ENCODE data around the gene EN1. TPM values are rescaled to one million over a fixed set of nuclear protein-coding genes. Genes with fewer than 3 reads are reported as not detected.

EN1 gene
- total and polyA plus RNA-seq, 9 donors: 3.7 to 7.3 (median 6.1) TPM

DNA sequence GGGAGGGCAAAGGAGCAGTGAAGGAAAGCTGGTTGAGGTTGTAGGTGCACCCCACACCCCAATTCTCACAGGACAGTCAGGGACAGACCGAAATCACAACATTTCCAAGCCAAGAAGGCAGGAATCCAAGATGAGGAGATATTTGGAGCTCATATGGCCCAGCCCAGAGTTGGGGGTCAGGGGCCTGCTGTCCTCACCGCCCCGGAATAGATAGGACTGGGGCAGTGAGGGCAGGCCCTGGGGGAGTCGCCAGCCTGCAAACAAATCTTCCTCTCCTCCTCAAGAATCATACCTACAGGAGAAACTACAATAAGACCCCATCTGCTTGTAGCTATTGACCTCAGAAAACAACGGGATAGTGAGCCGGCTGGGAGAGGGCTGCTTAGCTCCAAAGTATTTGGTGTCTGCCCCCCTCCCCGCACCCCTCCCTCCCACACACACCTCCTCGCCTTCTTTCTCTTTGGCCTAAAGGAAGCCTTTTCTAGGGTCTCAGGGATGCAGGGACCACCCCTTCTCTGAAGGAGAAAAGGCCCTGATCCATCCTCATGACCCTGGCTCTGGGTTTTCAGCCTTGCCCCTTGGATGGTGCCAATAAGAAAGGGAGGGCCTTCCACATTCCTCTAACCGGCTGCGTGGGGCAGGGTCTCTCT lies 3.8 kb downstream of the EN1 start:
- Histone ChIP-seq H3K4me3 (ENCODE audit: low read length) (peak overlapping the region; percentile 57), H3K4me1 (ENCODE audit: control insufficient read depth, insufficient read depth, low read length) (peaks cover 36% of the 10 kb centered on the region), H3K9me3 (replicated peaks; ENCODE audit: control insufficient read depth, low read depth, low read length) (no peaks in the 10 kb centered on the region), H3K27ac (ENCODE audit: low read length) (peak overlapping the region; percentile 83), H3K27me3 (ENCODE audit: control insufficient read depth, insufficient read depth, low read length) (peaks cover 78% of the 10 kb centered on the region), H3K36me3 (ENCODE audit: control insufficient read depth, insufficient read depth, low read length) (no peaks in the 10 kb centered on the region)
- DNase-seq: no peak
- 50% methylated on average over 2 of the region's 10 CpGs for WGBS (ENCODE audit: insufficient coverage)

DNA sequence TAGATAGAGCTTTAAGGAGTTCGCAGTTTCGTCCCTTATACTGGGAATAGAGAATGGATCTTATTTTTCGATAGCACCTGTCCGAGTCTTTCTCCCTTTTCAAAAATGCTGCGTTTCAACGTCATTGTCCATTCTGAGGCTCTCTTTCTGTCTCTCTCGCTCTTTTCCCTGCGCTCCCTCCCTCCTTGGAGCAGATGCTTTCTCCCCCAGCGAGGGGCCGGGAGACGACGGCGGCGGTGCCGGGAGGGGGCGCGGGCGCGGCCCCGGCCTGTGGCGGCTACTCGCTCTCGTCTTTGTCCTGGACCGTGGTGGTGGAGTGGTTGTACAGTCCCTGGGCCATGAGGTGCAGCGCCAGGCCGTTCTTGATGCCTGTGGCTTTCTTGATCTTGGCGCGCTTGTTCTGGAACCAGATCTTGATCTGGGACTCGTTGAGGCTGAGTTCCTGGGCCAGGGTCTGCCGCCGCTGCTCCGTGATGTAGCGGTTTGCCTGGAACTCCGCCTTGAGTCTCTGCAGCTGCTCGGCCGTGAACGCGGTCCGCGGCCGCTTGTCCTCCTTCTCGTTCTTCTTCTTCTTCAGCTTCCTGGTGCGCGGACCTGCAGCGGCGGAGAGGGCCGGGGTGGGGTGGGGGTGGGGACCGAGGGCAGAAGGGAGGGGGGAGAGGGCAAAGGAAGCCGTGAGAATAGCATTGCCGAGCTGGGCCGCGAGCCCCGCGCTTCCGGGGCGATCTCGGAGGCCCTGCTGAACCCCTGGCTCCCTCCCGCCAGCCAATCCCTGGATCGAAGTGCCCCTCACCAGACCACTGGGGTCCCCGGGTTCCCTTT lies 4.6 kb downstream of the EN1 start:
- 7% methylated on average over 37 of the region's 60 CpGs for WGBS (ENCODE audit: insufficient coverage)
- H3K27ac ChIP-seq (ENCODE audit: low read length): peak overlapping the region; percentile 83

DNA sequence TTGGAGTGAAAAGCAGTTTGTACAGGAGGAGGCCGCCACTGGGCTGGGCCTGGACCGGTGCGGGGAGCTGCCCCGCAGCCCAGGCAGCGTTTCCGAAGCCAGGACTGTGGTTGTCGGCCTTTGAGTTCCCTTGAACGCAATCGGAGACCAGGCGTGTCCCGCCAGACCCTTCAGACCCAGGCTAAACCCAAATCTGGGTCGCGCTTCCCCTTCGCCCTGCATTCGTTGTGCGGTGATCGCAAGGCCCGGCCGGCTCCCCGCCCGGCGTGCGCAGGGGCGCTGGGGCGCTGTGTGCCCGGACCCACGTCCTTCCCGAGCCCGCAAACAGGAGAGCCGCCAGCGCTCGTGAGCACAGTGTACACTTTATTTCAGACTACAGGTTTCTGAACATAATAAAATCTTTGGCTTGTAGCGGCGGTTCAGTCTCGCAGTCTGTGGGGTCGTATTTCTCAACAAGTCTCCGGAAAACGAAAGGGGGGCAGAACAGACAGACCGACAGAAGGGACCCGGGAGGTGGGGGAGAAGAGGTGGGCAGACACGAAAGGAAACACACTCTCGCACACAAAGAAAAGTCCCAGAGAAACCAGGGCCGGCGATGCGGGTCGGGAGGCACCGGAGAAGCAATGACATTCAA lies 5.5 kb downstream of the EN1 start:
- Histone ChIP-seq H3K4me1 (ENCODE audit: control insufficient read depth, insufficient read depth, low read length) (peaks cover 30% of the 10 kb centered on the region), H3K9me3 (replicated peaks; ENCODE audit: control insufficient read depth, low read depth, low read length) (no peaks in the 10 kb centered on the region), H3K27me3 (ENCODE audit: control insufficient read depth, insufficient read depth, low read length) (peaks cover 78% of the 10 kb centered on the region), H3K27ac (ENCODE audit: low read length) (peak overlapping the region; percentile 61), H3K36me3 (ENCODE audit: control insufficient read depth, insufficient read depth, low read length) (no peaks in the 10 kb centered on the region), H3K4me3 (ENCODE audit: low read length) (peak overlapping the region; percentile 57)
- 26% methylated on average over 40 of the region's 47 CpGs for WGBS (ENCODE audit: insufficient coverage)
- peak; percentile 21 for DNase-seq

More for the DNA sequence above, 4.6 kb downstream of the EN1 start:
- Histone ChIP-seq H3K4me1 (ENCODE audit: control insufficient read depth, insufficient read depth, low read length) (peaks cover 31% of the 10 kb centered on the region), H3K36me3 (ENCODE audit: control insufficient read depth, insufficient read depth, low read length) (no peaks in the 10 kb centered on the region), H3K4me3 (ENCODE audit: low read length) (peak overlapping the region; percentile 57), H3K27me3 (ENCODE audit: control insufficient read depth, insufficient read depth, low read length) (peaks cover 76% of the 10 kb centered on the region), H3K9me3 (replicated peaks; ENCODE audit: control insufficient read depth, low read depth, low read length) (no peaks in the 10 kb centered on the region)
- DNase-seq: peak; percentile 59

DNA sequence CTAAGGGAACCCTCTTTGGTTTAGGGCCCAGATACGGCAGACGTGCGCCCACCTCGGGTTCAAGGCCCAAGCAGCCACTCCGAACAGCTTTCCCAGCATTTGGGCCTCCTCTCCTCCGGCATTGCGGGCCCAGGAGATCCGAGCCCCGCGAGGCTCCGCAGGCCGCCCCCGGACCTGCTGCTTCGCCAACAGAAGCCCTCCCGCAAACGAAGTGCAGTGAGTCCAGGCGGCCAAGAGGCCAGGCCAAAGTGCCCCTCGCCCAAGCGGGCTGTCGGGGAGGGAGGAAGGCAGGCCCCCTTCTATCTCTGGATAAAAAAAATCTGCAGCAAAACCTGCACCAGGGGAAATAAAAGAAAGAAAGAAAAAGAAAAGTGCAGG lies 6.0 kb downstream of the EN1 start:
- Histone ChIP-seq H3K9me3 (replicated peaks; ENCODE audit: control insufficient read depth, low read depth, low read length) (no peaks in the 10 kb centered on the region), H3K36me3 (ENCODE audit: control insufficient read depth, insufficient read depth, low read length) (no peaks in the 10 kb centered on the region), H3K4me3 (ENCODE audit: low read length) (peak overlapping the region; percentile 57), H3K27me3 (ENCODE audit: control insufficient read depth, insufficient read depth, low read length) (peaks cover 81% of the 10 kb centered on the region), H3K4me1 (ENCODE audit: control insufficient read depth, insufficient read depth, low read length) (peaks cover 31% of the 10 kb centered on the region), H3K27ac (ENCODE audit: low read length) (no peak overlapping the region)
- 66% methylated on average over 19 of the region's 20 CpGs for WGBS (ENCODE audit: insufficient coverage)
- no peak for DNase-seq

DNA sequence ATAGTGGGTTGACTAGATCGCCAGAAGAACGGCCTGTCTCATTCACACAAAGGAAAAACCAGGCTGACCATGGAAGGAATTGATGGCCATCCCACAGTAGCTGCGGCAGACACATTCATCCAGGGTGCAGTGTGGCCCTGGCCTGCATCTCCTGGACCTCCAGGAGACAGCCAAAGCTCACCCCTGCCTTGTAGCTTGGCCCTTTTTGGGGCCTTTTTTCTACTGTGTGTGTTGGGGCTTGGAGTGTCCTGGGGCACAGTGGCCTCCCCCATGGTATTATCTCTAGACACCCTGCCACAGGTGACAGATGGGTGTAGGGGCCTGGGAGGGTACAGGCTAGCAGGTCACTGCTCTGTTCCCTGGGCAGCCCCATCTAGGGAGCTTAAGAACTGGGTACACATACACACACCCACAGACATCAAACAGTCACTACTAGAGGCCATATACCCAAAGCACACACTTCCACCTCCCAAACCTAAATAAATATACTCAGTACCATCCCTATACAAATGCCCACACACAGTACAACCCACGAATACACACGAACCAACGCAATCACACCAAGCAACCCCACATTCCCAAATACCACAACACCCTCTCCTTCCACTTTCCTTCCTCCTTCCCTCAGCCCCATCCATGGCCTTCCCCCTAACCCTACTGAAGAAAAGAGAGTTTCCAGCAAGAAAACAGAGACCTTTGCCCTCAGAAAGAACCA lies 8.6 kb downstream of the EN1 start:
- no peak overlapping the region for H3K27ac ChIP-seq (ENCODE audit: low read length)
- H3K9me3 ChIP-seq (replicated peaks; ENCODE audit: control insufficient read depth, low read depth, low read length): peaks cover 3% of the 10 kb centered on the region
- DNase-seq: no peak
- H3K27me3 ChIP-seq (ENCODE audit: control insufficient read depth, insufficient read depth, low read length): peaks cover 83% of the 10 kb centered on the region
- H3K36me3 ChIP-seq (ENCODE audit: control insufficient read depth, insufficient read depth, low read length): no peaks in the 10 kb centered on the region
- 45% methylated on average over 3 of the region's 6 CpGs for WGBS (ENCODE audit: insufficient coverage)
- peaks cover 29% of the 10 kb centered on the region for H3K4me1 ChIP-seq (ENCODE audit: control insufficient read depth, insufficient read depth, low read length)
- H3K4me3 ChIP-seq (ENCODE audit: low read length): no peak overlapping the region

DNA sequence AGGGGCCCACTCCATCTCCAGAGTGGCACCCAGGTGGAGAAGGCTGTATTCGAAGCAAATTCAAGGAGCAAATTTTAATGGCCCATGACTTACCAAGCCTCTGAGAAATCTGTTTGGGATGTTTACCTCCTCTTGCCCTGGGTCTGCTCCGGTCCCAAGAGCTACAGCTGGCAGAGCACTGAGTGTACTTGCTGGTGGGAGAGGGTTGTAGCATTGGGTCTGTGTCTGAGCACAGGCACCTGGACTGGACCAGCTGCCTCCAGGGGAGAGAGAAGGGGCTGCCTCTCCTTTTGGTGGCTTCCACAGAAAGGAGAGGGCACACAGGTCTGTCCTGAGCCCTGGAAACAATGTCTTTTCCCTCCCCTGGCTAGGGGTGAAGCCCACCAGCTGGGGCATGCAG lies 9.8 kb downstream of the EN1 start:
- Histone ChIP-seq H3K4me3 (ENCODE audit: low read length) (no peak overlapping the region), H3K9me3 (replicated peaks; ENCODE audit: control insufficient read depth, low read depth, low read length) (peaks cover 3% of the 10 kb centered on the region), H3K36me3 (ENCODE audit: control insufficient read depth, insufficient read depth, low read length) (no peaks in the 10 kb centered on the region), H3K27ac (ENCODE audit: low read length) (no peak overlapping the region), H3K27me3 (ENCODE audit: control insufficient read depth, insufficient read depth, low read length) (peaks cover 84% of the 10 kb centered on the region), H3K4me1 (ENCODE audit: control insufficient read depth, insufficient read depth, low read length) (peaks cover 21% of the 10 kb centered on the region)
- no peak for DNase-seq
- WGBS (ENCODE audit: insufficient coverage): 71% methylated on average over 2 of the region's 2 CpGs

DNA sequence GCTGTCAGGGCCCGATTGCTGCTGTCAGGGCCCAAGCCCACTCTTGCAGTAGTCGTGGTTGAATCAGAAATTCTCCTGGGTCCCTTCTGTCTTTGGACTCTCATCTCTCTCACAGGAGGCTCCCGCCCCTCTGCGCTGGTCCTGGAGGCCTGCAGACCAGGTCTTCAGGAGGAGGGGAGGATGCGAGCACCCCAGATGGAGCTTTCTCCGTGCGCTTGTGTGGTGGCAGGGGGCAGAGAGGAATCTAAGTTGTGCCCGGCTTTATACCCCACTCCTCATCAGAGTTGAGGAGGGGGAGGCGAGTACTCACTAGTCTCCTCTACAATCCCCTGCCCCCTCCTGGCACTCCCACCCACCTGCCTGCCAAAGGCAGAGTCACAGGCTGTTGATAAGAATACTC lies 10.4 kb downstream of the EN1 start:
- Histone ChIP-seq H3K4me1 (ENCODE audit: control insufficient read depth, insufficient read depth, low read length) (peaks cover 21% of the 10 kb centered on the region), H3K4me3 (ENCODE audit: low read length) (no peak overlapping the region), H3K9me3 (replicated peaks; ENCODE audit: control insufficient read depth, low read depth, low read length) (peaks cover 3% of the 10 kb centered on the region), H3K27ac (ENCODE audit: low read length) (no peak overlapping the region), H3K27me3 (ENCODE audit: control insufficient read depth, insufficient read depth, low read length) (peaks cover 86% of the 10 kb centered on the region), H3K36me3 (ENCODE audit: control insufficient read depth, insufficient read depth, low read length) (no peaks in the 10 kb centered on the region)
- no CpG with 5 or more reads among the region's 9 CpGs for WGBS (ENCODE audit: insufficient coverage)
- no peak for DNase-seq

DNA sequence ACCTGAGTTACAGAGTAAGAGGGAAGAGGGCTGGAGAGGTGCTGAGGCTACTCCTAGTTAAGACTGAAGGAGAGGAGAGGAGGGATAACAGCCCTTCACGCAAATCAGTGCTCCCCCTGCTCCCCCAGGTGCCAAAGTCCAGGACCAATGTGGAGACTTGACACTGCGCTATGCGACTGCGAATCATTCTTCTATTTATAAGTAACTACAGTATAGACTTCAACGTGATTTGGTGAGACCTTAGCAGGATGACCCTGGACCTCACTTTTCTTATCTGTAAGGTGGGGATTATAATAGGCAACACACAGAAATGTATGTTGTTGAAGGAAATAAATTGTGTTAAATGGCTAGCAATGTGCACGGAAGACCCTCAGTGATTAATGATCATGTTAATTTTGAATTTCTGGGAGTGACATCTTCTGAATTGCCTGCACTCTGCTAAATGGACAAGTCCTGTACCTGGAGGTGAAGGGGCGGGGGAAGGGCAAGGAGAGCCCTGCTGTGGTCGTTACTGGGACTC lies 11.0 kb downstream of the EN1 start:
- peaks cover 3% of the 10 kb centered on the region for H3K9me3 ChIP-seq (replicated peaks; ENCODE audit: control insufficient read depth, low read depth, low read length)
- DNase-seq: no peak
- H3K4me3 ChIP-seq (ENCODE audit: low read length): peak overlapping the region; percentile 54
- peaks cover 18% of the 10 kb centered on the region for H3K4me1 ChIP-seq (ENCODE audit: control insufficient read depth, insufficient read depth, low read length)
- peaks cover 86% of the 10 kb centered on the region for H3K27me3 ChIP-seq (ENCODE audit: control insufficient read depth, insufficient read depth, low read length)
- WGBS (ENCODE audit: insufficient coverage): 63% methylated on average over 4 of the region's 8 CpGs
- H3K36me3 ChIP-seq (ENCODE audit: control insufficient read depth, insufficient read depth, low read length): no peaks in the 10 kb centered on the region
- no peak overlapping the region for H3K27ac ChIP-seq (ENCODE audit: low read length)

DNA sequence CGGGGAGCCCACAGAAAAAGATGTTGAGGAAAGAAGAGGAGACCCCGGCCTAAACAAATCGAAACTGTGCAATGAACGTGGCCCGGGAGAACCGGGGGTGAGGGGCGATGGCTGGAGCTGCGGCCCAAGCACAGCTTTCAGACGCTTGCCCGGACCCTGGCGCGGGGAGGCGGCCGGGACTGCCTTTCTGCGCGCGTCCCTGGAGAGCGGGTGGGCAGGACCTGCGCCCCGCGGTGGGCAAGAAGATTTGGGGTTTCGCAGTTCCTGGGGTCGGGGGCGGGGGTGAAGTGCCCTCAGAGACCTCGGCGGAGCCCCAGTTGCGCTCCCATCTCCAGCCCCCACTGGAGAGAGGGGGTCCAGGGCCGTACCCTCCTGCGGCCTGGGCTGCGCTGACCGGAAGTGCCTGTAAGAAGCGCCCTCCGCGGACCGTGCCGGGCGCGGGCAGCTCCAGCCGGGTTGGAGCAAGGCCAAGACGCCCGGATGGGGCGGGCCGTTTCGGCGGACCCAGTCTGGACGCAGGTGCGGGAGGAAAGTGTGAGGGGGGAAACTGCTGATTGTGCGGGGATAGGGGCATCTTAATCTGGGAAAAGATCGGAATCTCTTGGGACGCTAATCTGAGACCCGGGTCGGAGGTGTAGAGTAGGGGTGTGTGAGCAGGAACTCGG lies 11.6 kb downstream of the EN1 start:
- peak; percentile 36 for DNase-seq
- peaks cover 14% of the 10 kb centered on the region for H3K4me1 ChIP-seq (ENCODE audit: control insufficient read depth, insufficient read depth, low read length)

More for the DNA sequence above, 11.6 kb downstream of the EN1 start:
- Histone ChIP-seq H3K27me3 (ENCODE audit: control insufficient read depth, insufficient read depth, low read length) (peaks cover 80% of the 10 kb centered on the region), H3K9me3 (replicated peaks; ENCODE audit: control insufficient read depth, low read depth, low read length) (peaks cover 3% of the 10 kb centered on the region), H3K36me3 (ENCODE audit: control insufficient read depth, insufficient read depth, low read length) (no peaks in the 10 kb centered on the region), H3K4me3 (ENCODE audit: low read length) (peak overlapping the region; percentile 54), H3K27ac (ENCODE audit: low read length) (no peak overlapping the region)
- WGBS (ENCODE audit: insufficient coverage): 1% methylated on average over 48 of the region's 53 CpGs

Measured in muscle of leg (tissue), 11 donors.